ENCODE measurements around the gene PDPK1.
"Not testable (repeated sequence)": the region's sequence is repeated elsewhere in the genome, so short reads cannot be mapped to it uniquely, and the experiment has no call there.

DNA sequence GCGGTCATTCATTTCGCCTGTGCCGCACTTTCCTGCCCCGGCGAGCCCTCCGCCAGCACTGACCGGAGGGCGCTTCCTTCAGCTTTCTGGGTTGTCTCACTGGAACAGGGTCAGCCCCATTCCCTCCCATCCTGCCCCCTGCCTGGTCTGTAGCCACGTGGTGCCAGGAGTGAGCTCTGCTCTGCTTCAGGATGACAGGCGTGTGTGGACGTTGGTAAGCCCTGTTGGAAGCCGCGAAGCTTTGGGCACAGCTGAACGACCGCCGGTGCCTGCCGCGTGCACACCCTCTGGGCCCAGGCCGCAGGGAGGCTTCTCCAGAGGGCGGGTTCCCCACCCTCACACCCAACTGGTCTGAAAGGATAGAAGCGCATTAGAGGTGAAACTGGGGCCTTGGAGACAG lies 43.0 kb downstream of the PDPK1 start:
- TF ChIP-seq, protein P1, sequence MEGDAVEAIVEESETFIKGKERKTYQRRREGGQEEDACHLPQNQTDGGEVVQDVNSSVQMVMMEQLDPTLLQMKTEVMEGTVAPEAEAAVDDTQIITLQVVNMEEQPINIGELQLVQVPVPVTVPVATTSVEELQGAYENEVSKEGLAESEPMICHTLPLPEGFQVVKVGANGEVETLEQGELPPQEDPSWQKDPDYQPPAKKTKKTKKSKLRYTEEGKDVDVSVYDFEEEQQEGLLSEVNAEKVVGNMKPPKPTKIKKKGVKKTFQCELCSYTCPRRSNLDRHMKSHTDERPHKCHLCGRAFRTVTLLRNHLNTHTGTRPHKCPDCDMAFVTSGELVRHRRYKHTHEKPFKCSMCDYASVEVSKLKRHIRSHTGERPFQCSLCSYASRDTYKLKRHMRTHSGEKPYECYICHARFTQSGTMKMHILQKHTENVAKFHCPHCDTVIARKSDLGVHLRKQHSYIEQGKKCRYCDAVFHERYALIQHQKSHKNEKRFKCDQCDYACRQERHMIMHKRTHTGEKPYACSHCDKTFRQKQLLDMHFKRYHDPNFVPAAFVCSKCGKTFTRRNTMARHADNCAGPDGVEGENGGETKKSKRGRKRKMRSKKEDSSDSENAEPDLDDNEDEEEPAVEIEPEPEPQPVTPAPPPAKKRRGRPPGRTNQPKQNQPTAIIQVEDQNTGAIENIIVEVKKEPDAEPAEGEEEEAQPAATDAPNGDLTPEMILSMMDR (conservative IDR thresholded peaks at IDR 0.05 in 1 of 2, IDR thresholded peaks at IDR 0.05 in 1 of 2; ENCODE audit: low read depth in 1 of 2, low read length in 2 of 2), result not testable (repeated sequence)
- not testable (repeated sequence) for TF ChIP-seq EZH2 (IDR thresholded peaks at IDR 0.05; ENCODE audit: low read length, missing control alignments)
